Measurements from ENCODE around the gene MMP12.

DNA sequence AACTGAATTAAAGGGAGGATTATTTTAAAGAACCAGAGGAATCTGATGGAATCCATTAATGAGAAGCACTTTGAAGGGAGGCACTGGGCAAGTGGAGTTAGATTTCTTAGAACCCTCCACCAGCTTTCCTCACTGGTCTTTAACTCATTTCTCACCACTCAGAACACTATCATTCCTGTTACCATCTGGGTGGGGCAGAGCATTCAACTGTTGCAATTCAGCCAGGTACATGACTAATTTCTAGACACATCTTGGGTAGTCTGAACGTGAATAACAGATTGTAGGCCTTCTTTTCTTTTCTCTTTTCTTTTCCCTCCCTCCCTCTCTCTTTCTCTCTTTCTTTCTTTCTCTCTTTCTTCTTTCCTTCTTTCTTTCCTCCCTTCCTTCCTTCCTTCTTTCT lies 61.3 kb downstream of the MMP12 start:
- TF ChIP-seq CTCF (IDR thresholded peaks at IDR 0.05; ENCODE audit: low read depth, low read length, missing input control) (no peak), RAD21 (IDR thresholded peaks at IDR 0.05) (no peak), TAF1 (conservative IDR thresholded peaks at IDR 0.05) (no peak), JUND (IDR thresholded peaks at IDR 0.05) (no peak), SP1 (IDR thresholded peaks at IDR 0.05) (no peak)
- TF ChIP-seq, protein P1, sequence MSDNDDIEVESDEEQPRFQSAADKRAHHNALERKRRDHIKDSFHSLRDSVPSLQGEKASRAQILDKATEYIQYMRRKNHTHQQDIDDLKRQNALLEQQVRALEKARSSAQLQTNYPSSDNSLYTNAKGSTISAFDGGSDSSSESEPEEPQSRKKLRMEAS (IDR thresholded peaks at IDR 0.05) = no peak
